IMR-90 (cell line): ENCODE data around the gene SLC22A15. TPM values are rescaled to one million over a fixed set of nuclear protein-coding genes. Genes with fewer than 3 reads are reported as not detected.
A peak's percentile ranks its signal among the peaks of the same experiment; 100 is the strongest.

Experiments
- ATAC-seq: fragments of 200-7000 bp; cut with Tn5 transposase; 2 replicates; pipeline ENCODE4 v1.9.1; 2020; ENCODE audit warnings: low read depth, mild to moderate bottlenecking, moderate library complexity
- BruUV-seq: library from RNA; stranded (reverse); fragments of 400-500 nt; replicated peaks from 2 replicates; lab custom pipeline; 2021; lab: Mats Ljungman, UMichigan
- CTCF ChIA-PET: fragments of 300-600 bp; formaldehyde crosslinking; extraction: SDS; loops from one replicate; lab custom pipeline; 2021; ENCODE audit warnings: antibody characterized with exemption; lab: Yijun Ruan, JAX
- POLR2A ChIA-PET: fragments of 300-600 bp; sonication (Branson Sonifier 250); formaldehyde crosslinking; loops from one replicate; lab custom pipeline; 2022; ENCODE audit warnings: antibody characterized with exemption; ENCODE audit not compliant: unreplicated experiment; lab: Charles Lee
- DNase-seq: peaks from one replicate; pipeline ENCODE4 v3.0.0; 2013
- H2AFZ ChIP-seq: replicated peaks from 2 replicates; pipeline ENCODE3; 2013; ENCODE audit warnings: low read length, mild to moderate bottlenecking; ENCODE audit not compliant: poor library complexity
- H2AK5ac ChIP-seq: 2 replicates; pipeline ENCODE4 v1.6.1; 2013; ENCODE audit warnings: low read depth, low read length, inconsistent platforms
- H2AK9ac ChIP-seq: replicated peaks from 2 replicates; pipeline ENCODE3; 2013; ENCODE audit warnings: mild to moderate bottlenecking, low read depth, low read length, moderate library complexity; ENCODE audit not compliant: poor library complexity
- H2BK120ac ChIP-seq: 2 replicates; pipeline ENCODE4 v1.6.1; 2013; ENCODE audit warnings: low read depth, low read length, inconsistent platforms
- H2BK15ac ChIP-seq: 3 replicates; pipeline ENCODE4 v1.6.1; 2013; ENCODE audit warnings: low read depth, low read length, inconsistent platforms
- H2BK20ac ChIP-seq: 2 replicates; pipeline ENCODE4 v1.6.1; 2013; ENCODE audit warnings: low read depth, mild to moderate bottlenecking, inconsistent platforms, low read length, moderate library complexity
- H2BK5ac ChIP-seq: 2 replicates; pipeline ENCODE4 v1.6.1; 2013; ENCODE audit warnings: mild to moderate bottlenecking, low read depth, low read length, inconsistent platforms; ENCODE audit not compliant: poor library complexity, severe bottlenecking
- H3K14ac ChIP-seq: replicated peaks from 2 replicates; pipeline ENCODE4 v1.6.1; 2013; ENCODE audit warnings: low read depth, low read length, inconsistent platforms
- H3K18ac ChIP-seq: 2 replicates; pipeline ENCODE4 v1.6.1; 2013; ENCODE audit warnings: low read depth, low read length, control low read depth
- H3K23ac ChIP-seq: 2 replicates; pipeline ENCODE4 v1.6.1; 2013; ENCODE audit warnings: low read depth, low read length, inconsistent platforms
- H3K27ac ChIP-seq: 2 replicates; pipeline ENCODE4 v1.5.1; 2013; ENCODE audit warnings: mild to moderate bottlenecking, control low read depth, low read length; ENCODE audit not compliant: insufficient read depth
- H3K27me3 ChIP-seq: 2 replicates; pipeline ENCODE4 v1.6.1; 2013; ENCODE audit warnings: low read length; ENCODE audit not compliant: control insufficient read depth, insufficient read depth
- H3K36me3 ChIP-seq: 2 replicates; pipeline ENCODE4 v1.6.1; 2013; ENCODE audit warnings: low read length, mixed read lengths; ENCODE audit not compliant: control insufficient read depth, insufficient read depth
- H3K4ac ChIP-seq: 2 replicates; pipeline ENCODE4 v1.6.1; 2013; ENCODE audit warnings: low read depth, low read length, inconsistent platforms
- H3K4me1 ChIP-seq: 2 replicates; pipeline ENCODE4 v1.6.1; 2013; ENCODE audit warnings: low read length, mixed read lengths; ENCODE audit not compliant: control insufficient read depth, insufficient read depth
- H3K4me2 ChIP-seq: 2 replicates; pipeline ENCODE4 v1.6.1; 2013; ENCODE audit warnings: low read depth, mild to moderate bottlenecking, control low read depth, low read length, moderate library complexity
- H3K4me3 ChIP-seq: 2 replicates; pipeline ENCODE4 v1.5.1; 2013; ENCODE audit warnings: low read depth, mild to moderate bottlenecking, control low read depth, low read length, moderate library complexity; ENCODE audit not compliant: insufficient read depth
- H3K56ac ChIP-seq: 2 replicates; pipeline ENCODE4 v1.6.1; 2013; ENCODE audit warnings: low read length, inconsistent platforms; ENCODE audit not compliant: insufficient read depth; ENCODE audit errors: extremely low read depth
- H3K79me1 ChIP-seq, 2 experiments: 2 replicates each; pipeline ENCODE4 v1.6.1; 2013; ENCODE audit warnings: low read length in 2 of 2, inconsistent platforms in 1 of 2, low read depth in 1 of 2
- H3K9ac ChIP-seq: 2 replicates; pipeline ENCODE4 v1.6.1; 2013; ENCODE audit warnings: low read depth, low read length, control low read depth
- H3K9me1 ChIP-seq: 2 replicates; pipeline ENCODE4 v1.6.1; 2013; ENCODE audit warnings: low read length, inconsistent platforms; ENCODE audit not compliant: insufficient read depth
- H3K9me3 ChIP-seq: 2 replicates; pipeline ENCODE4 v1.6.1; 2013; ENCODE audit warnings: low read length; ENCODE audit not compliant: control insufficient read depth, insufficient read depth
- H4K20me1 ChIP-seq: 2 replicates; pipeline ENCODE4 v1.6.1; 2013; ENCODE audit warnings: low read length, inconsistent platforms; ENCODE audit not compliant: insufficient read depth
- H4K5ac ChIP-seq: 2 replicates; pipeline ENCODE4 v1.6.1; 2013; ENCODE audit warnings: mild to moderate bottlenecking, low read depth, low read length, control low read depth
- H4K8ac ChIP-seq, 2 experiments: 2 replicates each; pipeline ENCODE4 v1.6.1; 2013; ENCODE audit warnings: low read depth in 2 of 2, low read length in 2 of 2, control low read depth in 1 of 2, inconsistent platforms in 1 of 2
- H4K91ac ChIP-seq: 2 replicates; pipeline ENCODE4 v1.6.1; 2013; ENCODE audit warnings: low read depth, low read length, inconsistent platforms; ENCODE audit not compliant: insufficient read depth
- BHLHE40 ChIP-seq: fragments of 150-350 bp; IDR thresholded peaks from 2 replicates; pipeline ENCODE4 v1.6.1; 2016; ENCODE audit warnings: mild to moderate bottlenecking, low read depth, low read length
- CTCF ChIP-seq: conservative IDR thresholded peaks from 2 replicates; pipeline ENCODE4 v1.5.1; 2012; ENCODE audit warnings: mild to moderate bottlenecking, low read depth, low read length, improper control_type of control experiment
- MXI1 ChIP-seq: IDR thresholded peaks from 2 replicates; pipeline ENCODE4 v1.6.1; 2012; ENCODE audit warnings: low read depth, mild to moderate bottlenecking, low read length, moderate library complexity, borderline replicate concordance
- RAD21 ChIP-seq: IDR thresholded peaks from 2 replicates; pipeline ENCODE4 v1.6.1; 2012; ENCODE audit warnings: low read length, improper control_type of control experiment
- SMC3 ChIP-seq: fragments of 150-350 bp; IDR thresholded peaks from 2 replicates; pipeline ENCODE4 v1.6.1; 2016; ENCODE audit warnings: low read depth, mild to moderate bottlenecking, antibody characterized with exemption, low read length, moderate library complexity
- whole genome bisulfite sequencing, 2 experiments: methylation state at CpG; one replicate each; pipeline versions ENCODE4 v1.1.5 to v1.1.7; 2013; ENCODE audit warnings: missing lambda C conversion rate in 2 of 2; ENCODE audit not compliant: insufficient read length in 1 of 2; ENCODE audit errors: extremely low coverage in 2 of 2; 5-methylcytosine and 5-hydroxymethylcytosine counted together
- dilution Hi-C: fragments of 300-500 bp; cut with HindIII; formaldehyde crosslinking; loops from one replicate; pipeline ENCODE4 v1.14.3; 2018; ENCODE audit warnings: low sequenced_read_pairs; ENCODE audit not compliant: unreplicated experiment
- in situ Hi-C: fragments of 300-500 bp; cut with MboI; formaldehyde crosslinking; loops from 3 replicates; pipeline ENCODE4 v1.14.3; 2019; ENCODE audit warnings: low sequenced_read_pairs, inconsistent platforms, mixed read lengths
- intact Hi-C: fragments of 100-400 bp; cut with micrococcal nuclease; formaldehyde crosslinking; loops from 2 replicates; pipeline ENCODE4 v1.10.0; 2022
- polyA plus RNA-seq, 3 experiments: library from polyadenylated mRNA; depleted of rRNA; stranded (reverse); fragments of >200 nt; gene quantifications; 2 replicates each; pipeline ENCODE4 v1.2.3, GENCODE V29; 2012; ENCODE audit warnings: low replicate concordance in 1 of 3
- total RNA-seq: library from RNA; depleted of rRNA; stranded (reverse); fragments of >200 nt; gene quantifications from 2 replicates; pipeline ENCODE4 v1.2.3, GENCODE V29; 2012

SLC22A15 gene
- total and polyA plus RNA-seq, 2 of the 4 experiments (the other 2 are of a cell fraction), result under 0.01 to 0.02 TPM

DNA sequence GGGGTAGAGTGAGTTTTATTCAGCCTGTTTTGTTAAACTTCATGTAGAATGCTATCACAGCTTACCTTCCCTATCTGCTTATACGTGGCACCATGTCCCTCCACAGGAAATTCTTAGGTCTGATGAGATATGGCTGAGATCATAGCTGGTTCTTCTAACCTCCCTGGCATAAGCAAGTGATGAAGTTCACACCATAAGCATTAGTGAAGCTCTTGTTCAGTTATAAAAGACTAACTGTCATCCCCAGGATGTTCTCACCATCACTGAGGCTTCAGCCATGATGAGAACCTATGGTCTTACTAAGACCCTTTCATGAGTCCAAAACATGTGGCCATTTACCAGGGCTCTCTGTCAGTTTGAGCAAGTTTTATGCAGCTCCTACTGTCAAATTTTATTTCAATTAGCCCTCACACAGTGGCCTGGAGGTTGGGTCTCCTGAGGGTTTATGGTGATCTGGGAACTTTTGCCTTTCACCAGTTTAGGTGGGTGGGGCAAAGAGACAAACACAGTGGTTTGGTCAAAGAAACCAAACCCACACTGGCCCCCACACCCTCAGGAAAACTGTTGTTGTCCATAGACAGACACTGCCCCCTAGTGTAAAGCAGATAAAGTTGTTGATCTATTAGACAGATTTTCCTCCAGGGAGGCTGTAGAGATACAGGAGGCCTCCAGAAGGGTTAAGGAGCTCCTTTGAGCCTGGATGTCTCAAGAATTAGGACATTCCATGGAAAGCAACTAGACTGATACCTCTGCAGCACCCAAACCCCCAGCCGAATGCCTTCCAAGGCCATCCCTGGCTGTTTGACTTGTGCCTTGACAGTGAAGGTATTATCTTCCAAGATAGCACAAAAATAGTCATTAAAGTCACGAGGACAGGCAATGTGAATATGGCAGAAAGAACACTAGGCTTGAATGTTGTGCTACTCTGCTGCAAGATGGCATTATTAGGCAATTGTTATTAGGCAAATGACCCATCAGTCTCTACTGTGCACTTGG is 5.0 kb downstream of the SLC22A15 start:
- no peak overlapping the region for H3K14ac ChIP-seq
- ATAC-seq, result peak; percentile 49; the same call in 1 of the 2 replicates

More for the DNA sequence above, 5.0 kb downstream of the SLC22A15 start:
- Histone ChIP-seq H2BK5ac (no peak overlapping the region), H4K20me1 (no peaks in the 10 kb centered on the region), H3K36me3 (no peaks in the 10 kb centered on the region), H2BK20ac (no peak overlapping the region), H4K5ac (no peak overlapping the region), H2AK9ac (no peak overlapping the region), H3K9me3 (peaks cover 3% of the 10 kb centered on the region; the same call in 1 of the 2 replicates), H3K23ac (no peak overlapping the region), H3K79me1 (no peaks in the 10 kb centered on the region), H2BK120ac (no peak overlapping the region), H4K8ac (no peak overlapping the region), H3K18ac (no peak overlapping the region), H3K56ac (no peak overlapping the region), H3K27me3 (peaks cover 15% of the 10 kb centered on the region), H2AK5ac (no peak overlapping the region), H4K91ac (no peak overlapping the region), H3K4me1 (no peaks in the 10 kb centered on the region), H3K4ac (no peak overlapping the region), H3K4me3 (no peak overlapping the region), H3K4me2 (no peak overlapping the region), H3K9me1 (no peaks in the 10 kb centered on the region), H2BK15ac (no peak overlapping the region), H3K9ac (no peak overlapping the region), H3K27ac (no peak overlapping the region), H2AFZ (no peak overlapping the region)
- intact Hi-C loops, result loop anchor here (1.0 to 10.0 kb wide), 2 partner anchors 174 to 376 kb away; no protein-coding TSS in a partner anchor
- no TSS peak for BruUV-seq
- TF ChIP-seq RAD21 (peak; percentile 62), SMC3 (peak; percentile 27), MXI1 (no peak), BHLHE40 (no peak), CTCF (peak; percentile 55)
- CTCF ChIA-PET, result interaction anchor here (0.7 to 1.3 kb wide), 5 partner anchors 33 to 373 kb away, joined by 3 to 6 read pairs (median 3); no protein-coding TSS in a partner anchor
- 67% methylated on average over 1 of the region's 3 CpGs; no CpG with 5 or more reads in 1 of the 2 experiments for WGBS, 2 experiments
- POLR2A ChIA-PET, result no interaction called here
- dilution Hi-C loops, result no loop called here
- peak; percentile 16 for DNase-seq
- in situ Hi-C loops, result loop anchor here (10.0 kb wide), 1 partner anchor 176 kb away; no protein-coding TSS in a partner anchor
